DND-41 (cell line): ENCODE results near the gene BTRC.

Experiments
- EZH2 ChIP-seq: IDR thresholded peaks from 3 replicates; pipeline ENCODE4 v1.6.1; 2012; ENCODE audit warnings: borderline replicate concordance, low read depth, mild to moderate bottlenecking, moderate library complexity, low read length, inconsistent platforms; ENCODE audit not compliant: severe bottlenecking
- TF ChIP-seq, protein P1 (sequence below): IDR thresholded peaks from 2 replicates; pipeline ENCODE4 v1.5.1; 2012; ENCODE audit warnings: borderline replicate concordance, low read length, moderate library complexity, mild to moderate bottlenecking; ENCODE audit not compliant: poor library complexity, severe bottlenecking; ENCODE audit errors: extremely low read depth

DNA sequence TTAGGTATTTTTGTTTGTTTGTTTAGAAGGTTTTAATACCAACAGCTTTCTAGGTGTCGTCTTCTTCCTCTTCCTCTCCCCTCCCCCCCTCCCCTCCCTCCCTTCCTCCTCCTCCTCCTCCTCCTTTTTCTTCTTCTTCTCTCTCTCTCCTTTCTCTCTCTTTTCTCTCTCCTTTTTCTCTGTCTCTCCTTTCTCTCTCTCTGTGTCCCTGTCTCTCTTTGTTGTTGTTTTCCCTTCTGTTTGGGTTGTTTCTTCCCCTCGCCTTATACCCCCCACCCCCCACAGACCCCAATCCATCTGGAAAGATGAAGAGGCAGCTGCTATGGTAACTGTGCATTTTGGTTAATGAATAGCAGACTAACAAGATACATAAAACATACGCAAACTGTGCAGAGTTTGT lies 75.5 kb downstream of the BTRC start:
- TF ChIP-seq, protein P1, sequence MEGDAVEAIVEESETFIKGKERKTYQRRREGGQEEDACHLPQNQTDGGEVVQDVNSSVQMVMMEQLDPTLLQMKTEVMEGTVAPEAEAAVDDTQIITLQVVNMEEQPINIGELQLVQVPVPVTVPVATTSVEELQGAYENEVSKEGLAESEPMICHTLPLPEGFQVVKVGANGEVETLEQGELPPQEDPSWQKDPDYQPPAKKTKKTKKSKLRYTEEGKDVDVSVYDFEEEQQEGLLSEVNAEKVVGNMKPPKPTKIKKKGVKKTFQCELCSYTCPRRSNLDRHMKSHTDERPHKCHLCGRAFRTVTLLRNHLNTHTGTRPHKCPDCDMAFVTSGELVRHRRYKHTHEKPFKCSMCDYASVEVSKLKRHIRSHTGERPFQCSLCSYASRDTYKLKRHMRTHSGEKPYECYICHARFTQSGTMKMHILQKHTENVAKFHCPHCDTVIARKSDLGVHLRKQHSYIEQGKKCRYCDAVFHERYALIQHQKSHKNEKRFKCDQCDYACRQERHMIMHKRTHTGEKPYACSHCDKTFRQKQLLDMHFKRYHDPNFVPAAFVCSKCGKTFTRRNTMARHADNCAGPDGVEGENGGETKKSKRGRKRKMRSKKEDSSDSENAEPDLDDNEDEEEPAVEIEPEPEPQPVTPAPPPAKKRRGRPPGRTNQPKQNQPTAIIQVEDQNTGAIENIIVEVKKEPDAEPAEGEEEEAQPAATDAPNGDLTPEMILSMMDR: no peak
- TF ChIP-seq EZH2: no peak
